Left ventricle myocardium inferior (tissue), 1 donor: ENCODE data around the gene MAB21L3. TPM values are rescaled to one million over a fixed set of nuclear protein-coding genes. Genes with fewer than 3 reads are reported as not detected.

ENCODE experiments used
- DNase-seq: peaks from one replicate; pipeline ENCODE4 v3.0.0-alpha.2; 2020
- H3K27ac ChIP-seq: fragments of 200-600 bp; replicated peaks from 2 replicates; pipeline ENCODE4 v1.8.0; 2021
- H3K27me3 ChIP-seq: fragments of 200-600 bp; 2 replicates; pipeline ENCODE4 v1.8.0; 2021; ENCODE audit warnings: low read depth
- H3K36me3 ChIP-seq: fragments of 200-600 bp; 2 replicates; pipeline ENCODE4 v1.8.0; 2021
- H3K4me1 ChIP-seq: fragments of 200-600 bp; 2 replicates; pipeline ENCODE4 v1.8.0; 2021
- H3K4me3 ChIP-seq: fragments of 200-600 bp; 2 replicates; pipeline ENCODE4 v1.8.0; 2021; ENCODE audit warnings: mild to moderate bottlenecking, moderate library complexity
- H3K9me3 ChIP-seq: fragments of 200-600 bp; replicated peaks from 2 replicates; pipeline ENCODE4 v1.8.0; 2021
- CTCF ChIP-seq: fragments of 200-600 bp; IDR thresholded peaks from 2 replicates; pipeline ENCODE4 v1.8.0; 2021; ENCODE audit warnings: antibody characterized with exemption, mild to moderate bottlenecking, borderline replicate concordance
- intact Hi-C: fragments of 100-400 bp; cut with micrococcal nuclease; formaldehyde crosslinking; loops from one replicate; pipeline ENCODE4 v1.11.0; 2022
- total RNA-seq: library from RNA; stranded (reverse); fragmentation: NEBNext Ultra II Directional; extraction: Animal tissue kit (Norgen Biotek cat#: 25700); gene quantifications from one replicate; pipeline ENCODE4 v1.2.1, GENCODE V29; 2021
- donor health status: DM: no; HTN: yes; CAD: no; lungs with severe emphysema.

MAB21L3 gene
- total RNA-seq, 1 donor from 2014 or later, result not detected

GRCh38 chr1:116107371-116107770, 3.8 kb upstream of the MAB21L3 start:
- no peak overlapping the region for H3K27ac ChIP-seq
- intact Hi-C loops, result no loop called here
- H3K4me1 ChIP-seq, result peaks cover 4% of the 10 kb centered on the region
- DNase-seq, result no peak
- H3K9me3 ChIP-seq, result no peaks in the 10 kb centered on the region
- TF ChIP-seq CTCF, result no peak
- H3K36me3 ChIP-seq, result no peaks in the 10 kb centered on the region
- H3K4me3 ChIP-seq, result no peak overlapping the region
- no peaks in the 10 kb centered on the region for H3K27me3 ChIP-seq

DNA sequence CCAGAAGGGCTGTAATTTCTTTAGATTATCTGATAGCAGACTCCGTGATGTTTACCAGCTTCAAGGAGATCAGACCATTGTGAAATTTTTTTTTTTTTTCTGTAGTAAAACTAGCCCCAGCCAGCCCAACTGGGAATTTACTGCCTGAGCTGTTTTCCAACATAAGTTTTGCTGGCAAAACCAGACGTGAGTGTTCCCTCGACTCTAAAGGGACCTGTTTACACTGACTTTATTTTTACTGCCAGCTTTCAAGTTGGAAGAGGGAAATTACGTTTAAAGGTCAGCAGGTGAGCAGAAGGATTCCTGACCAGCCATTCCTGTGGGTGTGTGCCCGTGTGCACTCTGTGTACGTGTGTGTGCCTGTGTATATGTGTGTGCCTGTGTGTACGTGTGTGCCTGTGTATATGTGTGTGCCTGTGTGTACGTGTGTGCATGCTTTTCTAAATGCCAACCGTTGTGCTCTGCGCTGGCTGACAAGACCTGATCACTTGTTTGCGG, 374 bp downstream of the MAB21L3 start:
- DNase-seq, result no peak
- Histone ChIP-seq H3K36me3 (no peaks in the 10 kb centered on the region), H3K9me3 (no peaks in the 10 kb centered on the region), H3K4me1 (peaks cover 4% of the 10 kb centered on the region), H3K27me3 (no peaks in the 10 kb centered on the region), H3K27ac (no peak overlapping the region), H3K4me3 (no peak overlapping the region)
- no peak for TF ChIP-seq CTCF
- intact Hi-C loops, result no loop called here

- no peak for DNase-seq
- intact Hi-C loops, result no loop called here
- Histone ChIP-seq H3K27me3 (no peaks in the 10 kb centered on the region), H3K4me3 (no peak overlapping the region), H3K27ac (no peak overlapping the region), H3K9me3 (no peaks in the 10 kb centered on the region), H3K36me3 (no peaks in the 10 kb centered on the region), H3K4me1 (peaks cover 4% of the 10 kb centered on the region)
- TF ChIP-seq CTCF, result no peak
Observed at GRCh38 chr1:116112388-116113140, 1.4 kb downstream of the MAB21L3 start.

DNA sequence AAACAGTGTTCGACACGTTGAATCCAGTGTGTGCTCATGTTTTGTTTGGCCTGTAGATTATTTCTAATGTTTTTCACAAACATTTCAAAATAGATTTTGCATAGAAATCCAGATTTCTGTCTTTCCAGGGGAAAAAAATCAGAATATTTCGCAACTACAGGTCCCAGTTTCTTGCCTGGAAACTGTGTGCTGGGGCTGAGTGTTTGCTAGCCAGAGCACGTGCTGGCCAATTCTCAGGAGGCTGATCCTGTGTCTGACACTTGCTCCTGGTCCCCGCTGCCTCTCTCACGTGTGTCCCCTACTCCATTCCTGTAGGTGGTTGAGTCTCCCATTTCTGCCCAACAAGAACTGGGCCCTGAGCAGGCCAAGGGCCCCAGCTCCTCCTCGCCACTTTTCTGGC, 2.4 kb downstream of the MAB21L3 start:
- Histone ChIP-seq H3K27ac (no peak overlapping the region), H3K4me1 (peaks cover 5% of the 10 kb centered on the region), H3K27me3 (no peaks in the 10 kb centered on the region), H3K36me3 (no peaks in the 10 kb centered on the region), H3K4me3 (no peak overlapping the region), H3K9me3 (no peaks in the 10 kb centered on the region)
- no peak for TF ChIP-seq CTCF
- intact Hi-C loops, result no loop called here
- no peak for DNase-seq

DNA sequence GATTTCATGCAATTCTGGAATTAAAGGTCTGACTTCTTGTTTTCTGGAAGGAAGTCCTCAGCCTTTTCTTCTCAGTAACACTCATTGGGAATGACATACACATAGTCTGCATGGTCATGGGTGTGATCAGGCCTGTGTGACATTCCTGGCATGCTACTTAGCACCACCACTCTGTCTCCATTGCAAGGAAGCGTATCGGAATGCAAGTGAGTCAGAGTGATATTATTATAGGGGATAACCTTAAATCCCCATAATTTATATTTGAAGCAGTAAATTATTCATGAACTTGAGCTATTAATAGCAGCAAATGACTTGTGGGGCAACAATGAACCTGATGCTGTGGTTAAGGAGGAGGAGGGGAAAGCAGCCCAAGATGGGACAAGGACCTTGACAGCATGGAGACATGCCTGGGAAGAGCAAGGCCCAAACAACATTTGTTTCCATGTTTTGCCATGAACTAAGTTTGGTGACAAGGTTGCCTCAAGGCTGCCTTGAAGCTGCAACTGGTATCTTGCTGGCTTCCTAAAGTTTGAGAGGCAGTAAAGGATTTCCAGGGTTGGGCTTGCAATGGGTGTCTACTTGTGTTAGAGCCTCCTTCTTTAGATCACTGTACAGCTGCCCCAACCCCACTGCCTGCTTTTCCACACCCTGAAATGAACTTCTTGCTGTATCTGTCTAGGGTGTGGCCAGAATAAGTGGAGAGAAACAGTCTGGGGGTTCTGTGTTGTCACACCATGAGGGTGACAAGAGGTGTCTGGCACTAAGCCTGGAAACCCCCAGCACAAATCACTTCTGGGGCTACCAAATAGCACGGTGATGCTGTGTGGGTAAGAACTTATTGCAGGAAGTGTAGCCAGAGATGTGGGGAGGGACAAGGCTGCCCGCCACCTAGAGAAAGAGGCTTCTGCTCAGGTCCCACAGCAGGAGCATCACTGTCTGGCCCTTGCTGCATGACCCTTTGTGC, 4.6 kb downstream of the MAB21L3 start:
- H3K27ac ChIP-seq, result no peak overlapping the region
- intact Hi-C loops, result no loop called here
- H3K9me3 ChIP-seq, result no peaks in the 10 kb centered on the region
- no peaks in the 10 kb centered on the region for H3K27me3 ChIP-seq
- DNase-seq, result no peak
- no peak overlapping the region for H3K4me3 ChIP-seq
- no peak for TF ChIP-seq CTCF
- no peaks in the 10 kb centered on the region for H3K36me3 ChIP-seq
- H3K4me1 ChIP-seq, result peaks cover 9% of the 10 kb centered on the region
